ENCODE measurements around the gene WIZ.
A peak's percentile ranks its signal among the peaks of the same experiment; 100 is the strongest.

The WIZ gene

DNA sequence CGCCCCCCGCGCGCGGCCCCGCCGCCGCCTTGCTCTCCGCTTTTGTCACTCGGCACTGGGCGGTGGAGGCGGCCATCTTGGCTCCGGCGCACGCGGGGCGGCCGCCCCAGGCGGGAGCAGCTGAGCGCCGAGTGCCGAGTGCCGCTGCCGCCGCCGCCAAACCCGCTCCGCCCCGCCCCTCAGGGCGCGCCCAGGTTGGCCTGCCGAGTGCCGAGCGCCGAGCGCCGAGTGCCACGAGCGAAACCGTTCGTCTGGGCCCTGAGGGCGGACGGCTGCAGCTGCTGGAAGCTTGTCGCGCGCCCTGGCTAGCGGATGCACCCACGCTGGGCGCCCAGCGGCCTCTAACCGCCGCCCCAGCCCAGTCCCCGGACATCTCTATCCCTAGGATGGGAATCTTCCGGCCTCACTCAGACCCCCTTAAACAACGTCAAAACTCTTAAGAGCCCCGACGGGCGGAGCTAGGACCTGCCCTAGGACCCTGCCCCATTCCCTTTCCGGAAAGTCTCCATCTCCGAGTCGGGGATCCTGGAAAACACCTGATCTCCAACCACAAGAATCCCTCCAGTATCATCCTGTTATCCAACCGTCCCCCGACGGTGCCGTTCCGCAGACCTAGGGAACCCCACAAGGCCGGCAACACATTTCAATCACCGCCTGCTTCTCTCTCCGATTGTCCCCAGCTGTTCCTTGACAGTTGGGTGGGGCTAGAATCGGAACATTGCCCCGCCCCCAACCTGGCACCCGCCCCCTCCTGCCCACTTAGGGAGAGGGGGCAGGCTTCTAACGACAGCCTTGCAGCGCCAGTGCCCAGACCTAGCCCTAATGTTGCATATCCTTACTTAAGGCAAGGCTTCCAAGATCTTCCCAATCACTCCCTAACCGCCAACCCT is 16.9 kb downstream of the WIZ start:
- peak; percentile 96 for DNase-seq
- TF ChIP-seq, protein P1, sequence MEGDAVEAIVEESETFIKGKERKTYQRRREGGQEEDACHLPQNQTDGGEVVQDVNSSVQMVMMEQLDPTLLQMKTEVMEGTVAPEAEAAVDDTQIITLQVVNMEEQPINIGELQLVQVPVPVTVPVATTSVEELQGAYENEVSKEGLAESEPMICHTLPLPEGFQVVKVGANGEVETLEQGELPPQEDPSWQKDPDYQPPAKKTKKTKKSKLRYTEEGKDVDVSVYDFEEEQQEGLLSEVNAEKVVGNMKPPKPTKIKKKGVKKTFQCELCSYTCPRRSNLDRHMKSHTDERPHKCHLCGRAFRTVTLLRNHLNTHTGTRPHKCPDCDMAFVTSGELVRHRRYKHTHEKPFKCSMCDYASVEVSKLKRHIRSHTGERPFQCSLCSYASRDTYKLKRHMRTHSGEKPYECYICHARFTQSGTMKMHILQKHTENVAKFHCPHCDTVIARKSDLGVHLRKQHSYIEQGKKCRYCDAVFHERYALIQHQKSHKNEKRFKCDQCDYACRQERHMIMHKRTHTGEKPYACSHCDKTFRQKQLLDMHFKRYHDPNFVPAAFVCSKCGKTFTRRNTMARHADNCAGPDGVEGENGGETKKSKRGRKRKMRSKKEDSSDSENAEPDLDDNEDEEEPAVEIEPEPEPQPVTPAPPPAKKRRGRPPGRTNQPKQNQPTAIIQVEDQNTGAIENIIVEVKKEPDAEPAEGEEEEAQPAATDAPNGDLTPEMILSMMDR (IDR thresholded peaks at IDR 0.05; ENCODE audit: low read depth, low read length): no peak
- peak overlapping the region; percentile 62 for H3K4me3 ChIP-seq (ENCODE audit: low read depth, low read length)

DNA sequence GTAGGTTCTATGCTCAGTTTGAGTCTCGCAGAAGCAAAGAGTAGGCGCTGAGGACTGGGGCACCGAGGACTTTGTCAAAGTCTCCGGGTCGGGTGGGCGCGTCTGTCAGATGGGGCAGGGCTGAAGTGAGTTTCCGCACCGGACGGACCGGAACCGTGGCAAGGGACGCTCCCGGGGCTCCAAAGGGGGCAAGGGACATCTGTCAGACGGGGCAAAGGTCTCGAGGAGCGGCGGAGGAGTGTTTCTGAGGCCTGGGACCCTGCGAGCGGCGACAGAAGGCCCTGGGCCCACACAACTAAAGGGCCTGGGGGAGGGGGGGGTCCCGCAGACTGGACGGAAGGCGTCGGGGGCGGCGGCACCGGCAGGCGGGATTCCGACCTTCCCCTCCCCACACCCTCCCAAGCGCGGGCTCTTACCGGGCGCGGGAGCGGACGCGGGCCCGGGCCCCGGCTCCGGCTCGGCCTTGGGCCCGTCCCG is 17.7 kb downstream of the WIZ start:
- no peak for DNase-seq
- H3K36me3 ChIP-seq: peaks cover 41% of the 10 kb centered on the region
- H3K9me3 ChIP-seq: no peaks in the 10 kb centered on the region
- peak overlapping the region; percentile 92 for H3K4me3 ChIP-seq (ENCODE audit: low read depth, low read length)
- TF ChIP-seq, protein P1 (IDR thresholded peaks at IDR 0.05; ENCODE audit: low read depth, low read length): no peak
- H3K4me1 ChIP-seq: peaks cover 4% of the 10 kb centered on the region
- no peaks in the 10 kb centered on the region for H3K27me3 ChIP-seq

More for the DNA sequence above, 16.9 kb downstream of the WIZ start:
- Histone ChIP-seq H3K27me3 (no peaks in the 10 kb centered on the region), H3K9me3 (no peaks in the 10 kb centered on the region), H3K36me3 (peaks cover 33% of the 10 kb centered on the region), H3K4me1 (peaks cover 4% of the 10 kb centered on the region)

DNA sequence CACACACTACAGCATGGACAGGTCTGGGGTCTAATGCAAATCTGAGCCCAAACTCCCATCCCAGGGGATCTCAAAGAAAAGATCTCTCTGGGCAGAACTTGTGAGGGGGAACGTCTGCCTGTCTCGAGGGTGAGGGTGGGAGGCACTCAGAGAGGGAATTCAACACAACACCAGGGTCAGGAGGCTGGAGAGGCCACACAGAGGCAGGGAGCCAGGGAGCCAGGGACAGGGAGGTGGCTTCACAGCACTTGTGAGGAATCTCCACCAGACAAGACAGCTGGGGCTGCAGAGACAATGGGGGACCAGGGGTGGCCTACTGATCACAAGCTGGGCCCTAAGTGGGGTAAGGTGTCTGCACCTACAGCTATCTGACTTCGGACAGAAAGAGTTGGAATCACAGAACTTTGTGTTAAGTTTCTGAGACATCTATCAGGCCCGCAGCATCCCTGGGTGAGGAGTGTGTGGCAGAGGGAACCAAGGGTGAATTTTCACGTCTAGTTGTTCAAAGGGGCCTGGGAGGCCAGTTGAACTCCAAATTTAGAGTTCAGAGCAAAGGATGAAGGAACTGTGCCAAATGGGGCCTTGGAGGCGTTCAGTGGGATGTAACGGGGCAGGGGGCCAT is 18.2 kb downstream of the WIZ start:
- no peak for DNase-seq
- Histone ChIP-seq H3K9me3 (no peaks in the 10 kb centered on the region), H3K4me1 (peaks cover 4% of the 10 kb centered on the region), H3K4me3 (ENCODE audit: low read depth, low read length) (peak overlapping the region; percentile 92), H3K27me3 (no peaks in the 10 kb centered on the region), H3K36me3 (peaks cover 47% of the 10 kb centered on the region)
- TF ChIP-seq, protein P1 (IDR thresholded peaks at IDR 0.05; ENCODE audit: low read depth, low read length): no peak

DNA sequence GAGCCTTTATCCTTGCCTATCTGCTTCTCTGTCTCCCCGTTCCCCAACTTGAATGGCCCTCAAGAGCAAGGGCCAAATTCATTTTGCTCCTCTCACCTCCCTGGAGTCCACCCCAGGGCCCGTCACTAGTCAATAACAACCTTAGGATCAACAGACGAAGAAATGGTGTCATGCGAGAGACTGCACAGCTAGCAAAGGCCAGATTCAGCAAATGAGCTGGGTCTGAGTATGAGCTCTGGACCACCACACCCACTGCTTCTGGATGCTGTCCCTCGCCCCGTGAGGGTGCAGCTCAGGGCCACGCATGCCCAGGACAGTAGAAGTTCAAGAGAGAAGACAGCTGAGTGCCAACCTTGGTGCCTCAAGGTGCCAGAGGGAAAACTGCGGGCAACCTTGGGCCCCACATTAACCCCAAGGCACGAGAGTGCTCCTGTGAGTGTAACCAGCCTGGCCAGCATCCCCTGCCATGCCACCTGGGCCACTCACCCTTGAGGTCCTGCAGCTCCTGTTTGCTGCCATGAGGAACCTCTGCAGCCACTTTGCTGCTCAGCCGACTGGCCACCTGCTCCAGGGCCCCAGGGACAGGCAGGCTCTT is 19.1 kb downstream of the WIZ start:
- Histone ChIP-seq H3K36me3 (peaks cover 54% of the 10 kb centered on the region), H3K9me3 (no peaks in the 10 kb centered on the region), H3K4me3 (ENCODE audit: low read depth, low read length) (peak overlapping the region; percentile 92; the same call in 1 of the 2 replicates), H3K4me1 (peaks cover 4% of the 10 kb centered on the region), H3K27me3 (no peaks in the 10 kb centered on the region)
- TF ChIP-seq, protein P1 (IDR thresholded peaks at IDR 0.05; ENCODE audit: low read depth, low read length): no peak
- no peak for DNase-seq

DNA sequence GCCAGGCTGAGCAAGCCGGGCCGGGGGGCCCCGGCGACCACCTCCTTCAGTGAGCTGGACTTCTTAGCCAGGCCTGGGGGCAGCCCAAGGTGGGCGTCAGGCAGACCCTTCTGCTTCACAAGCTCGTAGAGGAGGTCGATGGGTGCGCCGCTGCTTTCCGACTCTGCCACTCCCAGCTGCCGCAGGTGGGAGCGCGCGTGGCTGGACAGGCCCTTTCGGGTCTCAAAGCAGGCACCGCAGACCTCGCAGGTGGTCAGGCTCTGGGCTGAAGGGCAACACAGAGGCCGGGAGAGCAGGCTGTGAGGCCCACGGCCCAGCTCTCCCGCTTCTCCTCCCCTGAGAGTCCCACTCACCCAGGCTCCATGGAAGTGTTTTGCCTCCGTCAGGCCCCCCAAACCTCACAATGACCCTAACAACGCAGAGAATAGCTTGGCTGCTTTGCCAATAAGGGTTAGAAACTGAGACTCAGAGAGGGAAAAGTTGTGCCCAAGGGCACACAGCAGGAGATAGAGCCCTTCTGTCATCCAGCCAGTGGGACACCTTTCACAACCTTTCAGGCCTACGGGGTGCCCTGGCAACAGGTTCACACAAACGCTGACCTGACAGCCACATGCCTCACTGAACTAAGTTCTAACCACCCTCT is 19.8 kb downstream of the WIZ start:
- TF ChIP-seq, protein P1 (IDR thresholded peaks at IDR 0.05; ENCODE audit: low read depth, low read length): no peak
- Histone ChIP-seq H3K36me3 (peaks cover 60% of the 10 kb centered on the region), H3K4me3 (ENCODE audit: low read depth, low read length) (no peak overlapping the region), H3K9me3 (no peaks in the 10 kb centered on the region), H3K4me1 (peaks cover 4% of the 10 kb centered on the region), H3K27me3 (no peaks in the 10 kb centered on the region)
- DNase-seq: no peak

All from BE2C (cell line).